Measurements from ENCODE around the gene TBXA2R.

DNA sequence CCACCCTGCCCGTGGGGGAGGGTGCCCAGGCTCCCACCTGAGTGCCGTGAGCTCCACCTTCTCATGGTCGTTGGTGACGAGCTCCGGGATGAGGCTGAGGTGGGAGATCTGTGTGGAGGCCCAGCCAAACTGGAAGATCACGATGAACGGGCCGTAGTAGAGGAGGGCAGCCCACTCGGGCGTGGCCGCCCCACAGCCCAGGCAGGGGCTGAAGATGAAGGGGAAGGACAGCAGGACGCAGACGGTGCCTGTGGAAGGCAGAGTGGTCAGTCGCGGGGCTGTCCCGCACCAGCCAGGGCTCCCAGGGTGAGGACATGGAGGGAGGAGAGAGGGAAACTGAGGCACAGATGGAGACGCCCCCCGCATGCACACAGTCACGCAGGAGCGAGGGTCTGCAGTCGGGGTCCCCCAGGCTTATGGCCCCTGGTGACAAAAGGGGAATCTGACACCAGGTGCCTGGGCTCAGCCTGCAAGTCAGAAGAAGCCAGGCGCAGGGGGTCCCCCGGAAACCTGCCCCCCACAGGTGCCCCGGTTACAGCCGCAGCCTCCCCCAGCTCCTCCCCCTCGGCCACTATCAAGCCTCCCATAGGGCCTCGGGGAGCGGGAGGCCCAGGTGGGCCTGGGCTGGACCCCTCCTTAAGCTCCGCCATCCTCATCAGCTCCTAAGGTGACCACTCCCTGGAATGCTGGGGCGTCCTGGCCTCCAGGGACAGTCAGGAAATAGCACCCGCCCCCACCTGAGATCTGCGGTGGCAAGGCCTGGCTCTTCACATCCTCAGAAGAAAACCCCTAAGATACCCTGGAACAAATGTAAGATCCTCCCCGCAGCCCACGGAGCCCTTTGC, 55.5 kb downstream of the TBXA2R start:
- TF ChIP-seq, protein P1, sequence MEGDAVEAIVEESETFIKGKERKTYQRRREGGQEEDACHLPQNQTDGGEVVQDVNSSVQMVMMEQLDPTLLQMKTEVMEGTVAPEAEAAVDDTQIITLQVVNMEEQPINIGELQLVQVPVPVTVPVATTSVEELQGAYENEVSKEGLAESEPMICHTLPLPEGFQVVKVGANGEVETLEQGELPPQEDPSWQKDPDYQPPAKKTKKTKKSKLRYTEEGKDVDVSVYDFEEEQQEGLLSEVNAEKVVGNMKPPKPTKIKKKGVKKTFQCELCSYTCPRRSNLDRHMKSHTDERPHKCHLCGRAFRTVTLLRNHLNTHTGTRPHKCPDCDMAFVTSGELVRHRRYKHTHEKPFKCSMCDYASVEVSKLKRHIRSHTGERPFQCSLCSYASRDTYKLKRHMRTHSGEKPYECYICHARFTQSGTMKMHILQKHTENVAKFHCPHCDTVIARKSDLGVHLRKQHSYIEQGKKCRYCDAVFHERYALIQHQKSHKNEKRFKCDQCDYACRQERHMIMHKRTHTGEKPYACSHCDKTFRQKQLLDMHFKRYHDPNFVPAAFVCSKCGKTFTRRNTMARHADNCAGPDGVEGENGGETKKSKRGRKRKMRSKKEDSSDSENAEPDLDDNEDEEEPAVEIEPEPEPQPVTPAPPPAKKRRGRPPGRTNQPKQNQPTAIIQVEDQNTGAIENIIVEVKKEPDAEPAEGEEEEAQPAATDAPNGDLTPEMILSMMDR (conservative IDR thresholded peaks at IDR 0.05): no peak
- TF ChIP-seq EZH2 (IDR thresholded peaks at IDR 0.05; ENCODE audit: low read depth): no peak

All from PC-9 (cell line).